Panc1 (cell line): ENCODE measurements around the gene PHRF1.

Source experiments
- TF ChIP-seq, protein P1 (sequence below): fragments of 450-650 bp; IDR thresholded peaks from 2 replicates; pipeline ENCODE4 v1.5.1; 2017; ENCODE audit warnings: mild to moderate bottlenecking
- TF ChIP-seq, protein P2 (sequence below), 2 experiments: IDR thresholded peaks; 2 replicates each; pipeline ENCODE4 v1.6.1; 2011 to 2012; ENCODE audit warnings: low read depth in 2 of 2, control low read depth in 1 of 2, low read length in 1 of 2, mild to moderate bottlenecking in 1 of 2, moderate library complexity in 1 of 2; ENCODE audit not compliant: insufficient read depth in 1 of 2

DNA sequence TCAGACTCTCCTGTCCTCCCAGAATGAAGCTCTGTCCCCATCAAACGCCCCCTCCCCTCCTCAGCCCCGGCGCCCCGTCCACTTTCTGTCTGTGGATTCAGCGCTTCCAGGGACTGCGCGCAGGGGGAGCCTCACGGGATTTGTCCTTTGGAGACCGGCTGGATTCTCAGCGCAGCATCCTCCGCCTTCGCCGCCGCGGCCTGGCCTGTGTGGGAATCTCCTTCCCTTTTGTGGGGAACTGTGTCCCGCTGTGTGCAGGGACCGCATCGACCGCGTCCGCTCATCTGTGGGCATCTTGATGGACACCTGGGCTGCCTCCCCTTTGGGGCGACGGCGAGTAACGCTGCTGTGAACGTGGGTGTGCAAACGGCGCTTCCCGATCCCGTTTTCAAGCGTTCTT lies 51.8 kb downstream of the PHRF1 start:
- TF ChIP-seq, protein P1, sequence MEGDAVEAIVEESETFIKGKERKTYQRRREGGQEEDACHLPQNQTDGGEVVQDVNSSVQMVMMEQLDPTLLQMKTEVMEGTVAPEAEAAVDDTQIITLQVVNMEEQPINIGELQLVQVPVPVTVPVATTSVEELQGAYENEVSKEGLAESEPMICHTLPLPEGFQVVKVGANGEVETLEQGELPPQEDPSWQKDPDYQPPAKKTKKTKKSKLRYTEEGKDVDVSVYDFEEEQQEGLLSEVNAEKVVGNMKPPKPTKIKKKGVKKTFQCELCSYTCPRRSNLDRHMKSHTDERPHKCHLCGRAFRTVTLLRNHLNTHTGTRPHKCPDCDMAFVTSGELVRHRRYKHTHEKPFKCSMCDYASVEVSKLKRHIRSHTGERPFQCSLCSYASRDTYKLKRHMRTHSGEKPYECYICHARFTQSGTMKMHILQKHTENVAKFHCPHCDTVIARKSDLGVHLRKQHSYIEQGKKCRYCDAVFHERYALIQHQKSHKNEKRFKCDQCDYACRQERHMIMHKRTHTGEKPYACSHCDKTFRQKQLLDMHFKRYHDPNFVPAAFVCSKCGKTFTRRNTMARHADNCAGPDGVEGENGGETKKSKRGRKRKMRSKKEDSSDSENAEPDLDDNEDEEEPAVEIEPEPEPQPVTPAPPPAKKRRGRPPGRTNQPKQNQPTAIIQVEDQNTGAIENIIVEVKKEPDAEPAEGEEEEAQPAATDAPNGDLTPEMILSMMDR = no peak
- TF ChIP-seq, protein P2, sequence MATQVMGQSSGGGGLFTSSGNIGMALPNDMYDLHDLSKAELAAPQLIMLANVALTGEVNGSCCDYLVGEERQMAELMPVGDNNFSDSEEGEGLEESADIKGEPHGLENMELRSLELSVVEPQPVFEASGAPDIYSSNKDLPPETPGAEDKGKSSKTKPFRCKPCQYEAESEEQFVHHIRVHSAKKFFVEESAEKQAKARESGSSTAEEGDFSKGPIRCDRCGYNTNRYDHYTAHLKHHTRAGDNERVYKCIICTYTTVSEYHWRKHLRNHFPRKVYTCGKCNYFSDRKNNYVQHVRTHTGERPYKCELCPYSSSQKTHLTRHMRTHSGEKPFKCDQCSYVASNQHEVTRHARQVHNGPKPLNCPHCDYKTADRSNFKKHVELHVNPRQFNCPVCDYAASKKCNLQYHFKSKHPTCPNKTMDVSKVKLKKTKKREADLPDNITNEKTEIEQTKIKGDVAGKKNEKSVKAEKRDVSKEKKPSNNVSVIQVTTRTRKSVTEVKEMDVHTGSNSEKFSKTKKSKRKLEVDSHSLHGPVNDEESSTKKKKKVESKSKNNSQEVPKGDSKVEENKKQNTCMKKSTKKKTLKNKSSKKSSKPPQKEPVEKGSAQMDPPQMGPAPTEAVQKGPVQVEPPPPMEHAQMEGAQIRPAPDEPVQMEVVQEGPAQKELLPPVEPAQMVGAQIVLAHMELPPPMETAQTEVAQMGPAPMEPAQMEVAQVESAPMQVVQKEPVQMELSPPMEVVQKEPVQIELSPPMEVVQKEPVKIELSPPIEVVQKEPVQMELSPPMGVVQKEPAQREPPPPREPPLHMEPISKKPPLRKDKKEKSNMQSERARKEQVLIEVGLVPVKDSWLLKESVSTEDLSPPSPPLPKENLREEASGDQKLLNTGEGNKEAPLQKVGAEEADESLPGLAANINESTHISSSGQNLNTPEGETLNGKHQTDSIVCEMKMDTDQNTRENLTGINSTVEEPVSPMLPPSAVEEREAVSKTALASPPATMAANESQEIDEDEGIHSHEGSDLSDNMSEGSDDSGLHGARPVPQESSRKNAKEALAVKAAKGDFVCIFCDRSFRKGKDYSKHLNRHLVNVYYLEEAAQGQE (IDR thresholded peaks at IDR 0.05; ENCODE audit: insufficient read depth in 1 of 2, low read depth in 2 of 2, low read length in 1 of 2) = no peak
